HCT116 (cell line): ENCODE results near the gene SND1. TPM values are rescaled to one million over a fixed set of nuclear protein-coding genes. Genes with fewer than 3 reads are reported as not detected.

ENCODE experiments used
- ATAC-seq: fragments of 200-7000 bp; cut with Tn5 transposase; 2 replicates; pipeline ENCODE4 v1.9.1; 2020; ENCODE audit warnings: mild to moderate bottlenecking, moderate library complexity
- BruUV-seq: library from RNA; stranded (reverse); fragments of 400-500 nt; replicated peaks from 2 replicates; lab custom pipeline; 2021; lab: Mats Ljungman, UMichigan
- CTCF ChIA-PET: fragments of 300-600 bp; sonication (Branson Sonifier 250); formaldehyde crosslinking; loops from one replicate; lab custom pipeline; 2021; ENCODE audit warnings: antibody characterized with exemption; lab: Charles Lee
- POLR2A ChIA-PET: fragments of 300-600, 350-600 bp; sonication (Branson Sonifier 250); formaldehyde crosslinking; loops from one replicate; lab custom pipeline; 2021; ENCODE audit warnings: antibody characterized with exemption; lab: Charles Lee
- RAD21 ChIA-PET, 2 experiments: fragments of 300-600 bp; sonication (Branson Sonifier 250); formaldehyde crosslinking; loops; one replicate each; lab custom pipeline; 2023; ENCODE audit warnings: low total read pairs in 2 of 2; ENCODE audit not compliant: uncharacterized antibody in 2 of 2, unreplicated experiment in 2 of 2, low non-redundant PET in 1 of 2; lab: Charles Lee
- DNase-seq: peaks from one replicate; pipeline ENCODE4 v3.0.0-alpha.2; 2010; ENCODE audit warnings: low read depth, low spot score
- H2AFZ ChIP-seq: fragments of 200-600 bp; shearing (Covaris generic), sonication (generic); 2 replicates; pipeline ENCODE4 v1.6.1; 2017; ENCODE audit warnings: low read depth, mixed run types, mixed read lengths, antibody characterized with exemption, low read length; ENCODE audit not compliant: poor library complexity, severe bottlenecking
- H3K27ac ChIP-seq: 2 replicates; pipeline ENCODE4 v1.5.1; 2012; ENCODE audit warnings: low read depth, low read length
- H3K27me3 ChIP-seq: fragments of 200-600 bp; sonication (generic); 2 replicates; pipeline ENCODE4 v1.6.1; 2016; ENCODE audit warnings: mixed run types, low read length, mixed read lengths; ENCODE audit not compliant: insufficient read depth
- H3K36me3 ChIP-seq, 2 experiments: fragments of 200-500 bp in 1 of 2; fragments of 200-600 bp in 1 of 2; sonication (Bioruptor generic) in 1 of 2; sonication (generic) in 1 of 2; 2 replicates each; pipeline versions ENCODE4 v1.5.1 to v1.6.1; 2014 to 2016; ENCODE audit warnings: low read length in 2 of 2, inconsistent platforms in 1 of 2, mixed read lengths in 1 of 2, mixed run types in 1 of 2; ENCODE audit not compliant: insufficient read depth in 2 of 2, control insufficient read depth in 1 of 2
- H3K4me1 ChIP-seq, 2 experiments: fragments of 200-600 bp in 1 of 2; sonication (generic) in 1 of 2; 2 replicates each; pipeline versions ENCODE4 v1.5.1 to v1.6.1; 2012 to 2017; ENCODE audit warnings: low read length in 2 of 2, inconsistent platforms in 1 of 2, mild to moderate bottlenecking in 1 of 2, mixed read lengths in 1 of 2, mixed run types in 1 of 2, moderate library complexity in 1 of 2; ENCODE audit not compliant: insufficient read depth in 2 of 2, control insufficient read depth in 1 of 2
- H3K4me2 ChIP-seq: fragments of 200-600 bp; sonication (generic); 2 replicates; pipeline ENCODE4 v1.6.1; 2017; ENCODE audit warnings: mixed run types, low read length, mixed read lengths
- H3K4me3 ChIP-seq, 2 experiments: fragments of 200-600 bp in 1 of 2; sonication (generic) in 1 of 2; replicated peaks in 1 of 2; 2 replicates each; pipeline ENCODE4 v1.5.1; 2011 to 2016; ENCODE audit warnings: low read length in 2 of 2, control low read depth in 1 of 2, low read depth in 1 of 2, mild to moderate bottlenecking in 1 of 2, mixed read lengths in 1 of 2, mixed run types in 1 of 2
- H3K79me2 ChIP-seq: fragments of 200-600 bp; sonication (generic); 2 replicates; pipeline ENCODE4 v1.6.1; 2017; ENCODE audit warnings: mild to moderate bottlenecking, mixed run types, low read length, moderate library complexity, mixed read lengths; ENCODE audit not compliant: insufficient read depth
- H3K9ac ChIP-seq: fragments of 200-600 bp; sonication (generic); 2 replicates; pipeline ENCODE4 v1.6.1; 2016; ENCODE audit warnings: low read length, mixed read lengths
- H3K9me2 ChIP-seq: fragments of 200-600 bp; sonication (generic), shearing (Covaris generic); 2 replicates; pipeline ENCODE4 v1.6.1; 2017; ENCODE audit warnings: mixed run types, mild to moderate bottlenecking, moderate library complexity; ENCODE audit not compliant: insufficient read depth
- H3K9me3 ChIP-seq, 2 experiments: fragments of 200-500 bp in 1 of 2; fragments of 200-600 bp in 1 of 2; sonication (Bioruptor generic) in 1 of 2; sonication (generic) in 1 of 2; 2 replicates each; pipeline ENCODE4 v1.6.1; 2014 to 2017; ENCODE audit warnings: low read length in 2 of 2, mixed read lengths in 2 of 2, inconsistent platforms in 1 of 2, low read depth in 1 of 2, mild to moderate bottlenecking in 1 of 2, mixed run types in 1 of 2, moderate library complexity in 1 of 2; ENCODE audit not compliant: control insufficient read depth in 1 of 2, insufficient read depth in 1 of 2
- H4K20me1 ChIP-seq: fragments of 200-600 bp; sonication (generic), shearing (Covaris generic); 2 replicates; pipeline ENCODE4 v1.6.1; 2017; ENCODE audit warnings: mixed run types, mild to moderate bottlenecking, moderate library complexity; ENCODE audit not compliant: insufficient read depth
- ATF3 ChIP-seq: IDR thresholded peaks from 2 replicates; pipeline ENCODE4 v1.6.1; 2012
- CBX3 ChIP-seq: IDR thresholded peaks from 2 replicates; pipeline ENCODE4 v1.6.1; 2012; ENCODE audit warnings: low read depth
- CEBPB ChIP-seq: IDR thresholded peaks from 2 replicates; pipeline ENCODE4 v1.6.1; 2012; ENCODE audit warnings: low read depth
- CTCF ChIP-seq, 3 experiments: fragments of 200-600 bp in 1 of 3; sonication (generic) in 1 of 3; IDR thresholded peaks in 2 of 3; conservative IDR thresholded peaks in 1 of 3; 2 replicates each; pipeline ENCODE4 v1.5.1; 2012 to 2017; ENCODE audit warnings: low read depth in 2 of 3, low read length in 2 of 3, antibody characterized with exemption in 1 of 3, borderline replicate concordance in 1 of 3, control low read depth in 1 of 3, mild to moderate bottlenecking in 1 of 3, mixed read lengths in 1 of 3, mixed run types in 1 of 3, moderate library complexity in 1 of 3; ENCODE audit not compliant: insufficient read depth in 1 of 3
- EGR1 ChIP-seq: IDR thresholded peaks from 2 replicates; pipeline ENCODE4 v1.6.1; 2012; ENCODE audit warnings: low read depth
- ELF1 ChIP-seq: IDR thresholded peaks from 2 replicates; pipeline ENCODE4 v1.6.1; 2012; ENCODE audit warnings: low read depth, borderline replicate concordance
- EZH2 ChIP-seq: fragments of 200-600 bp; sonication (generic); IDR thresholded peaks from 2 replicates; pipeline ENCODE4 v1.6.1; 2017; ENCODE audit warnings: antibody characterized with exemption, mixed run types
- JUND ChIP-seq: IDR thresholded peaks from 2 replicates; pipeline ENCODE4 v1.6.1; 2012
- MAX ChIP-seq: IDR thresholded peaks from 2 replicates; pipeline ENCODE4 v1.6.1; 2012
- POLR2A ChIP-seq: IDR thresholded peaks from 2 replicates; pipeline ENCODE4 v1.7.0; 2011; ENCODE audit warnings: borderline replicate concordance; ENCODE audit not compliant: insufficient read depth, insufficient read length; ENCODE audit errors: extremely low read depth
- RAD21 ChIP-seq: IDR thresholded peaks from 2 replicates; pipeline ENCODE4 v1.6.1; 2012; ENCODE audit warnings: low read depth, mild to moderate bottlenecking
- REST ChIP-seq: IDR thresholded peaks from 2 replicates; pipeline ENCODE4 v1.6.1; 2012; ENCODE audit warnings: low read depth
- SIN3A ChIP-seq: IDR thresholded peaks from 2 replicates; pipeline ENCODE4 v1.6.1; 2012; ENCODE audit warnings: low read depth
- SP1 ChIP-seq: IDR thresholded peaks from 2 replicates; pipeline ENCODE4 v1.6.1; 2012; ENCODE audit warnings: low read depth
- SRF ChIP-seq: IDR thresholded peaks from 2 replicates; pipeline ENCODE4 v1.6.1; 2012; ENCODE audit warnings: low read depth
- TCF7L2 ChIP-seq: IDR thresholded peaks from 2 replicates; pipeline ENCODE4 v1.7.0; 2011; ENCODE audit warnings: borderline replicate concordance, inconsistent platforms; ENCODE audit not compliant: insufficient read depth, insufficient read length; ENCODE audit errors: extremely low read depth
- YY1 ChIP-seq: IDR thresholded peaks from 2 replicates; pipeline ENCODE4 v1.6.1; 2011; ENCODE audit warnings: low read length, low read depth, moderate library complexity, mild to moderate bottlenecking; ENCODE audit not compliant: insufficient replicate concordance; ENCODE audit errors: extremely low read depth
- ZBTB33 ChIP-seq: IDR thresholded peaks from 2 replicates; pipeline ENCODE4 v1.6.1; 2011; ENCODE audit warnings: mild to moderate bottlenecking, low read length, moderate library complexity; ENCODE audit not compliant: insufficient replicate concordance; ENCODE audit errors: extremely low read depth
- ZFX ChIP-seq: fragments of 450-650 bp; IDR thresholded peaks from 2 replicates; pipeline ENCODE4 v1.6.1; 2017
- ZNF274 ChIP-seq: fragments of 200-500 bp; sonication (Bioruptor generic); IDR thresholded peaks from 2 replicates; pipeline ENCODE4 v1.6.1; 2014; ENCODE audit warnings: mild to moderate bottlenecking, low read depth, low read length, inconsistent platforms
- intact Hi-C: fragments of 100-400 bp; cut with micrococcal nuclease; formaldehyde crosslinking; loops from 2 replicates; pipeline ENCODE4 v1.10.0; 2022
- total RNA-seq: library from RNA; stranded (reverse); gene quantifications from one replicate; pipeline ENCODE4 v1.2.1, GENCODE V29; 2021; ENCODE audit not compliant: unreplicated experiment

Gene SND1
- total RNA-seq, 1 experiment from 2014 or later: 169 TPM

GRCh38 chr7:127732306-127732705 lies 80.3 kb downstream of the SND1 start:
- TF ChIP-seq REST (no peak), EGR1 (no peak), SP1 (no peak), CEBPB (no peak), JUND (no peak), POLR2A (no peak), ELF1 (no peak), MAX (no peak), CTCF (IDR thresholded peaks at IDR 0.05 in 2 of 3, conservative IDR thresholded peaks at IDR 0.05 in 1 of 3; ENCODE audit: borderline replicate concordance in 1 of 3, insufficient read depth in 1 of 3, low read depth in 2 of 3, low read length in 2 of 3) (no peak), RAD21 (no peak), ZNF274 (no peak), EZH2 (no peak), SIN3A (no peak), YY1 (no peak), TCF7L2 (no peak), ZFX (no peak), CBX3 (no peak), ZBTB33 (no peak), SRF (no peak), ATF3 (no peak)
- Histone ChIP-seq H3K79me2 (peaks cover 76% of the 10 kb centered on the region), H3K4me2 (no peak overlapping the region), H3K36me3 (peaks cover 0 to 4% of the 10 kb centered on the region in 2 experiments; a peak in 2 of 4 replicates), H4K20me1 (no peaks in the 10 kb centered on the region), H3K9me2 (no peaks in the 10 kb centered on the region), H2AFZ (no peak overlapping the region), H3K9ac (no peak overlapping the region), H3K27me3 (no peaks in the 10 kb centered on the region), H3K27ac (no peak overlapping the region), H3K4me3 (no peak overlapping the region), H3K9me3 (no peaks in the 10 kb centered on the region), H3K4me1 (no peaks in the 10 kb centered on the region)
- ChIA-PET CTCF (no interaction called here), POLR2A (no interaction called here), RAD21 (no interaction called here)
- intact Hi-C loops: no loop called here
- ATAC-seq (no peak), DNase-seq (no peak)
- BruUV-seq: no TSS peak
